Esophagus mucosa (tissue), 1 donor: Measurements from ENCODE around the gene GDF11. TPM values are rescaled to one million over a fixed set of nuclear protein-coding genes. Genes with fewer than 3 reads are reported as not detected.

Experiments
- ATAC-seq: fragments of 200-7000 bp; cut with Tn5 transposase; one replicate; pipeline ENCODE4 v1.9.1; 2020
- total RNA-seq: library from RNA; stranded (reverse); gene quantifications from one replicate; pipeline ENCODE4 v1.2.4, GENCODE V29; 2023
- donor health status: DM: yes; HTN: yes; CAD: no.

The GDF11 gene
- total RNA-seq, 1 donor from 2014 or later, result 1.2 TPM

DNA sequence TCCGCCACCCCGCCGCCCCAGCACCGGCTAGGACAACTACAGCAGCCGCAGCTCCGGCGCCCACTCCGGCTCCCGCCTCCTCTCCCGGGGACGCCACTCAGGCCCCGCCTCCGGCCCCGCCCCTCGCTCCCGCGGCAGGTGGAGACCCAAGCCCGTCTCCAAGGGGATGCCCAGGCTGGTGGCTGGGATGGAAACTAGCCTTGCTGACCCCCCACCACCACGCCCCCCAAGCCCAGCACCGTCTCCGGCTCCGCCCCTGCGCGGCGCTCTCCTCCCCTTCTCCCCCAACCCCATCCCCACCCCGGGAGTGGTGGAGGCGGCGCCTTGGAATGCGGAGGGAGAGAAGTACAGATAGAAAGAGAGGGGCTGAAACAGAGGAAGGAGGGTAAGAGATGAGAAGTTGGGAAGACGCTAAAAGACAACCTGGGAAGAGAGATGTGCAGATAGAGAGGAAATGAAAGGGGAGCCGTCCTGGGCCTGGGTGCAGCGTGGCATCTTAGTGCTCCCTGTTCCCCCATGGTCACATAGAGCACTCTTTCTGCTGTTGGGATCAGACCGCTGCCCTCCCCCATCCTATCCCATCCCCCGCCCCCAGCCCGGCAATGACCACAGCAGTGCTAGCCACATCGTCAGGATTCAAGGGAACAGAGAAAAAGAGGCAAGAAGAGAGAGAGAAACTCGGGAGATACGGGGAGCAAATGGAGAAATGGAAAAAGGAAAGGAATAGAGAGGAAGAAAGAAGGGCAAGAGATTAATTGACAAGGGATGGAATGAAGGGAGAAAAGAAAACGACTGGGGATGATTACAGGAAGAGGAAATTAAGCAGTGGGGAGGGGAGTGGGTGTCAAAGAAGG is 34.9 kb upstream of the GDF11 start, which contains the start of gene ITGA7:
TSS of gene ITGA7 (minus strand) at position 64 of the 854 bp plus-strand sequence. CDS start 222 bp downstream, outside the sequence.
- ATAC-seq, result peak; percentile 24

DNA sequence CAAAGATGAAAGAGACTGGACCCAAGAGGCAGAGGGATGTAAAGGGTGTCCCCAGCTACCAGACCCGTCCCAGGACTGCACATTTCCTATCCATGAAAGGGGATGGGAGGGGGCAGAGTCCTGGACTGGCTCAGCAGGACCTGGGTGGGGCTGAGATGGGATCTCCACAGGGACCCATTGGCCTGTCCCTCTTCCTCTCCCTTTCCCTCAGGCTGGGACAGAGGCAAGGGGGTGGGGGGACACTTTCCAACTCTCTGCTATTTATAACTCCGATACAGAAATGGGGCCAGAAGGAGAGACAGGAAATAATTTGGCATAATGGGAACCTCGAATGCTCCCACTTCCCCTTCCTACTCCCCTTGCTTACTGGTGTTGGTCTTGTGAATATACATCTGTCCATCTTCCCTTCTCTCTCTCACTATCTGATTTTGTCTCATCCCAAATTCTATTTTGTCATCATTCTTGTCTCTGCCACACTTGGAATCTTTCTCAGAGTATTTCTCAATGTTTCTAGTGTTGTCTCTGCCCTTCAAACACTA is 34.2 kb upstream of the GDF11 start:
- ATAC-seq, result no peak

DNA sequence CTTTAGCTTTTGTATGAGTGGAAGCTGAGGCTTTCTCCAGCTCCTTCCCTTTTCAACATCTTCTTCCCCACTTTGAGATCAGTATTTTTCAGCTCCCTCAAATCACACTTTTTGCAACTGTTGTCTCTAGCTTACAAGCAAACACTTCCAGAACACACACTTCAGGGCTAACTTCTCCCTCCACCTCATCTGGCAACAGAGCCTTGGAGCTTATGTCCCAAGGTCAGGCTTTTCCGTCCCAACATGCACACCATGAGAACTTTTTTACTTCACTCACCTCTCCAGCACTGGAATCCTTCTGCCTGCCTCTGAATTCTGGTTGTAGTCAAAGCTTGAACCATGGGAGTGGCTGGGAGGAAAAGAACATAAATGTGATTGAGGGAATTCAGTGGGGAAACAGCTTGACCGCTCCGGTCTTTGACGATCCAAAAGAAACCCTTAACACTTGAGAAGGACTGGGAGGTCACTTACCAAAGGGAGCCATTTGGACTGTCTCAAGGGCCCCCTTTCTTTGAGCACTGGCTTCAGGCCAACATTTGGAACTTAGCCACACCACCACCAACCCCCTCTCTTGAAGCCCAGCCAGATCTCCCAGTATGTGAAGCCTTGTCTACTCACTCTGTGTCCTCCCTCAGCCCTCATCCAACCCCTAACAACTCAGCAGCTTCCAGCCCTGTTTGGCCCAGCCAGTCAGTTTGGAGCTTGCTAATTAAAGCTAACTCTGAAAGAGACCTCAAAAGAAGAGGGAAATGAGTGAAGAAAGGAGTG is 31.0 kb upstream of the GDF11 start:
- no peak for ATAC-seq

DNA sequence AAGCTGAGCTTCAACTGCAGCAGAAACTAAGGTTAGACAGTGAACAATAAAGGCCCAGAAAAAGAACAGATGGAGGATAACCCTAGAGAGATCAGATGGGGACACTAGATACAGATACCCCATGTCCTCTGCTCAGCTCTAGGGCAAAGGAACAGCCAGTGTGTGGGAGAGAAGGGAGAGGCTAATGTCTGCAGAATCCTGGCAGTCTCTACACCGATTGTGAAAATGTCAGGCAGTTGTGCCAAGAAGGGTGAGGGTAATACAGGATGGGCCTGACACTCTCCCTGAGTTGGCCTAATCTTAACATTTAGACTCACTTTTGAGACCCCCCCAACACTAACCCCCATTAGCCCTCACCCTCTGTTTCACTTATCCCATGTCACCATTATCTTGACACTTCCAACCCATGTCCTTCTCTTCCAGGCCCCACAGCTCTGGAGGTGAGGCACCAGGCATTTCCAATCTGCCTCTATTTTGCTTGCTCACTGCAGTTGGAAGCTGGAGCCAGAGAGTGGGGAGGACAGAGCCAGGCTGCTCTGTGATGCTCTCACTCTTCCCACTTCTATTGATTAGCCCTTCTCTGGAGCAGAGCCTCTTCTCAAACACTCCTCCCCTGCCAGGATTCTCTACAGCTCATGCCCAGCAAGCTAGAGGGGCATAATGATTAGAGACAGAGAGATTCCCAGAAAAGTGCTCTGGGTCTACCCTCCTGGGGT is 30.1 kb upstream of the GDF11 start:
- no peak for ATAC-seq

DNA sequence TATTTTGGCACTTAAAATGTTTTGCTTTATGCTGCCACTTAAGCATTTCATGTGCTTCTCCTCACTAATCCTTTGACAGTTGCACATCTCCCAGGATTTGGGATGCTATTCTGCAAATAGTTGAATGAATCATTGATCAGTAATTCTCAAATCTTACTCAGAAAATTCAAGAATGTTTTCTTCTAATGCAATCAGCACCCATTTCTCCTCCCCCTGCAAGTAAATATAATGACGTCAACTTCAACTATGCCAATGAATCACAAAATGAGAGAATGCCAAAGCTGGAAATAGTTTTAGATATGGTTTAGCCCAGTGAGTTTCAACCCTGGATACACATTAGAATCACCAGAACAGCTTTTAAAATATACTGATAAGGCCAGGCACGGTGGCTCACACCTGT is 29.2 kb upstream of the GDF11 start:
- no peak for ATAC-seq

DNA sequence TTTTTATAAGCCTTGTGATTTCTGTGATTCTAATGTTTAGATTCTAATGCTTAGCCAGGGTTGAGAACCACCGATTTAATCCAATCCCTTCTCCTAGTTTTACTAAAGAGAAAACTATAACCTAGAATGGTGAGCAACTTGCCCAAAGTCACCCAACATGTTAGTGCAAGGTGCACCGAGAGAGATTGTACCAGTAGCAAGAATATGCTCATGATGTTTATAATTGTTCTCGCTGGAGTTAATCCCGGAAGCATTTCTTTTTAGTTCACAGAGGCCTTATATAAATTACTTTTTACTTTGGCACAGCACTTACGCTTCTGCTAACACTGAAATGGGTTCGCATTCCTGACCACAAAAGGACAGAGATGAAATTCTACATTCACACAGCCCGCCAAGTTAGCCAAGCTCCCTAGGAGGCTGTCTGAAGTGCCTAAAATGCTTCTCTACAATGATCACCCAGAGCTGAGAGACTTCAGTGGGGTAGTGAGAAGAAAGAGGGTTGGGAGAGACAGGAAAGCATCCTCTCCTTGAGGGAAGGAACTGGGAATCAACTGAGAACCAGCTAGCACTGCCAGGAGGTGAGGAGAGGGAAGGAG is 27.7 kb upstream of the GDF11 start:
- no peak for ATAC-seq

DNA sequence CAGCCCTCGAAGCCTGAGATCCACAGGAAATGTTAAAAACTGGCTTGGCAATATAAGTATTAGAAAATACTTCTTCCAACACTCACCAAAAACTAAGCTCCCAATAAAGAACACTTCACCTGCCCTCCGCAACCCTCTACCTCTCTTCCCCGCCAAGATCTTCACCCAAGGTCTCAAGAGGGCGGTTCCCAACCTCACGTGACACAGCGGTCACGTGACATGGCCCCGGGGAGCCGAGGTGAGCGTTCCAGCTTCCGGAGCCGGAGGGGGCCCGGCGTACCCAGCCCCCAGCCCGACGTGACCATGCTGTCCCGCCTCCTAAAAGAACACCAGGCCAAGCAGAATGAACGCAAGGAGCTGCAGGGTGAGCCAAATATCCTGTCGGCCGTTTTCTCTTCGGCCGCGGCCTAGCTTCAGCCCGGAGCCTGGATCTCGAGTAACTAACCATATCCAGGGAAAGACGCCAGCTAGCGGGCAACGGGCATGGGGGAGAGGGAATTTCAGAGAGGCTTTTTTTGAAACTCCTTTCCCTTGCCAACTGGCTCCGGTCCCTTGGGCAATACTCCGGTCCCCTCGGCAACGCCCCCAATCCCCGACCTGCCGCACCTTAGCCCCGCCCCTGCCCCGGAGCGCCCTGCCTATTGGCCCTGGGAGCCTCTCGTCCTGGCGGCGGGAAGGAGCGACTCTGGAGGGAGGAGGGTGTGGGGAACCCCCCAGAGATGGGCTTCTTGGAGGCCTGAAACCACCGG is 26.9 kb upstream of the GDF11 start, which contains the start of gene BLOC1S1:
TSS of gene BLOC1S1 (plus strand) at position 214 of the 749 bp plus-strand sequence. CDS start at position 220, 6 bp downstream.
- peak; percentile 77 for ATAC-seq

DNA sequence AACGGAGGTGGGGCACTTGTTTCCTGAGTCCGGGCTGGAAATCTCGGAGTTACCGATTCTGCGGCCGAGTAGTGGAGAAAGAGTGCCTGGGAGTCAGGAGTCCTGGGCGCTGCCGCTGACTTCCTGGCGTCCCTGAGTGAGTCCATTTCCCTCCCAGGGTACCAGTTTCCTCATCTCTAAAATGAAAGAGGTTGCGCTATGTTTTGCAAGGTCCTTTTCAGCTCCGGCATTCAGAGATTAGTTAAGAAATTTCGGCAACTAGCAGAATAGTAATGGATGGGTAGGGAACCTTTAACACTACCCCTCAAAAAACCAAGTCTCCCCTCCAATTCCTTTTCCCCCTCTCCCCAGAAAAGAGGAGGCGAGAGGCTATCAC is 26.4 kb upstream of the GDF11 start:
- ATAC-seq, result peak; percentile 2

DNA sequence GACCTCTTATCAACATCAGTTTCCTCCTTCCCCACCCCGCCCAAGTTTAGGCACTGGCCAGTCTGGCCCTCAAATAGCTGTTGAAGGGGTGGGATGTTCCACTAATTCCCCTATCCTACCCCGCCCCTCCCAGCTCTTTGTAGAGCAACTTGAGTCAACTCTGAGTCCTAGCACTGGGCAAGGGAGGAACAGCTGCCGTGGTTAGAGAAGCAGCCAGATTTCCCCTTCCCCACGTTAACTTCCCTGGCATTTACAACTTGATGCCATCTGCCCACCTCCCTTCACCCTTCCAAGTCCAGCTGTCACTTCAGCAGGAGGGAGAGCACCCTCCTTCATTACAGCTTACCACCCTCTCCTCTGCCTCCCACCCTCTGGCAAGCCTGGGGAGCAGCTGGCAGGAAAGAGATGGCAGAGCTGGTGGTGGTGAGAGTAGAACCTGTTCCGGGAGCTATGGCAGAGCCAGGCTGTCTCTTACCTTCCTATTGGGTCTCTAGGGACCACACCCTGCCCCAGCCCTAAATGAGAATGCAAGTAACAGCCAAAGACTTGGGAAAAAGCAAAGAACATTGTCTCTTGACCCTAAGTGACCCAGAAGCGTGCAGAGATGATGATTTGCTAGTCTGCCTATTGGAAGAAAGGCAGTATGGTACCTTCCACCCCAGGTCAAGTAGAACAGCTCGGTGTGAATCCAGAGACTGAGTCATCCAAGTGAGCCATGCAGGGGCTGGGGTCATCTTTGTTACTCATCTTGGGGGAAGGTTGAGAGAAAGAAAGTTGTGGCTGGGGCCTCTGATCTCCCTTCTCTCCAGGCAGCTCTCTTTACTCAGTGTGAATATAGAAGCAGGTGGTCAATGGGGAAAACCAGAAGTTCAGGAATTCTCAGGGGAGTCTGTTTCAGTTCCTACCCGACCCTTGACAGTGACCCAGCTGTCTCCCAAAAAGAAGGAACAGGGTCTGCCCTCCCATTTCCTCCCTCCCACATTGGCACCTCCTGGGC is 25.6 kb upstream of the GDF11 start:
- peak; percentile 60 for ATAC-seq

DNA sequence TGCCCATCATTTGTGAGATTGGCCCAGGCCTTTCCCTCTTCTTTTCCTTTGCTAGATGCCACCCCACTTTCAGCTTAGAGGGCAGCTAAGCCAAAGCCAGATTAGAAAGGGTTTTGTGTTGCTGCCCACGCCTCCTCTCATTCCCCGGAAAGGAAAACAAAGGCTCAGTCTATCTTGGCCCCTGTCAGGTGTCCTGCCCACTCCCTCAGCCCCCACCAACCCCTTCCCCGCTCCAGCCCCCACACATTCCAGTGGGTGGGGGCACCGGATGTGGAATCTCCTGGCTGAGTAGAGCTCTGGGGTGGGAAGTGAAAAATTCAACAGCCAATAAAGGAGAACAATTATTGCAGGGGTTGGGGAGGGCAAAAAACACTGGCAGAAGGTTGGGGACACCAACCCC is 24.9 kb upstream of the GDF11 start:
- ATAC-seq, result no peak

DNA sequence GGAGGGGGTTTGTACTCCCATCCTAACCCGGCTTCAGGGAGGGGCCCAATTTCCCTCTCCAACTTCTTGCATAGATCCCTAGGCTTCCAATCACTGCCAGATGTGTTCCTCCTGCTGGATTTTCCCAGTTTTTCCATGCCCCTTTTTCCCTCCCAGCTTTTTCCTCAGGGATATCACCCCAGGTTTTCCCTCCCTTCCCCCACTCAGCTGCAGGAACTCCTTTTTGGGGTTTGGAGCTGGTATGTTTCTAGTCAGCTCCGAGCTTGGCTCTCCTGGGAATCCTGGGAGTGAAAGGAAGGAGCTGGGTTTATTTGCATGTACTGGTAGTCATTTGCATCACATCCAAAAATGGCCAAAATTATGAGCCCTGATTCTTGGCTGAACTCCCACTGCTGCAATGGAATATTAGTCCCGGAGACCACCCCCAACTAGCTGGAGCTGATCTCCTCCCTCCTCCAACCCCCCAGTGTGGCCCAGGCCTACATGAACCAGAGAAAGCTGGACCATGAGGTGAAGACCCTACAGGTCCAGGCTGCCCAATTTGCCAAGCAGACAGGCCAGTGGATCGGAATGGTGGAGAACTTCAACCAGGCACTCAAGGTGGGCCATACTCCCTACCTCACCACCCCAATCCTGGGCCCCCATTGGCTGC is 24.2 kb upstream of the GDF11 start:
- ATAC-seq, result no peak

DNA sequence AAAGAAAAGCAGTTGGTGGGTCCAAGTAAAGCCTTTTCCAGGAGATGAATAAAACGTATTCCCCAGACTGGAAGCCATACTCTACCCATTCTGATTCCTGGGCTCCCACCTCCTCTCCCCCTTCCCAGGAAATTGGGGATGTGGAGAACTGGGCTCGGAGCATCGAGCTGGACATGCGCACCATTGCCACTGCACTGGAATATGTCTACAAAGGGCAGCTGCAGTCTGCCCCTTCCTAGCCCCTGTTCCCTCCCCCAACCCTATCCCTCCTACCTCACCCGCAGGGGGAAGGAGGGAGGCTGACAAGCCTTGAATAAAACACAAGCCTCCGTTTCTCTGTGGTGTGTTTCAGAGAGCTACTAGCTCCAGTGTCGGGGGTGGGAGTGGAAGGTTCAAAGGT is 23.6 kb upstream of the GDF11 start:
- no peak for ATAC-seq

DNA sequence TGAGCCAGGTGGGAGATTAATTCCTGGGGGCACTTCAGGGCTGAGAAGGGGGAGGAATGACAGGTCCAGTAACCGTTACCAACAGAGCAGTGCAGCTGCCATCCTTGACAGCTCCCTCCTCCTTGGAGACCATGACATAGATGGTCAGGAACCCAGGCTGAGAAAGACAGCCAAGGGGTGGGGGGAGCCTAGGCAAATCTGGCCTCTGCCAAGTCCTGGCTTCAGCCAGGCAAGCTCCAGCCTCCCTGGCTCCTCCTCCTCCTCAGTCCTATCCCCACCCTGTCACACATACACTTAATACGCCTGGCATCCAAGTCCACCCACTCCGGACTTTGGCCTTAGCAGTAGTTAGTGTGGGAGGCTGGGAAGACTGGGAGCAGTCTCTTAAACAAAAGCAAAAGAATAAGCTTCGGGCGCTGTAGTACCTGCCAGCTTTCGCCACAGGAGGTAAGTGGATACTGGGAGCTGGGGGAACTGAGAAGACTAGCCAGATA is 22.8 kb upstream of the GDF11 start, which contains the start of gene RDH5:
TSS of gene RDH5 (plus strand) at position 323 of the 494 bp plus-strand sequence. CDS start 792 bp downstream, outside the sequence.
- no peak for ATAC-seq

DNA sequence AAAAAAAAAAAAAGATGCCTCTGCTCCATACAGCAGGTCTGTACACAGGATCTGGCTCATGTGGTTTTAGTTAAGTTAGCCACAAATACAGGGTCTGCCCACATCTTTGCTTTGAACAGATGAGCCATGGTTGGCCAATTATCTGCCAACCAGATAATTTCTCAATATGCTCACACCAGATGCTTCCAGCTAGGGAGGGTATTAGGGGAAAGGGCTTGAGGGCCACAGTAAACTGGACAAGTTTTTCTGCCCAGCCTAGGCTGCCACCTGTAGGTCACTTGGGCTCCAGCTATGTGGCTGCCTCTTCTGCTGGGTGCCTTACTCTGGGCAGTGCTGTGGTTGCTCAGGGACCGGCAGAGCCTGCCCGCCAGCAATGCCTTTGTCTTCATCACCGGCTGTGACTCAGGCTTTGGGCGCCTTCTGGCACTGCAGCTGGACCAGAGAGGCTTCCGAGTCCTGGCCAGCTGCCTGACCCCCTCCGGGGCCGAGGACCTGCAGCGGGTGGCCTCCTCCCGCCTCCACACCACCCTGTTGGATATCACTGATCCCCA is 22.0 kb upstream of the GDF11 start:
- ATAC-seq, result peak; percentile 68

DNA sequence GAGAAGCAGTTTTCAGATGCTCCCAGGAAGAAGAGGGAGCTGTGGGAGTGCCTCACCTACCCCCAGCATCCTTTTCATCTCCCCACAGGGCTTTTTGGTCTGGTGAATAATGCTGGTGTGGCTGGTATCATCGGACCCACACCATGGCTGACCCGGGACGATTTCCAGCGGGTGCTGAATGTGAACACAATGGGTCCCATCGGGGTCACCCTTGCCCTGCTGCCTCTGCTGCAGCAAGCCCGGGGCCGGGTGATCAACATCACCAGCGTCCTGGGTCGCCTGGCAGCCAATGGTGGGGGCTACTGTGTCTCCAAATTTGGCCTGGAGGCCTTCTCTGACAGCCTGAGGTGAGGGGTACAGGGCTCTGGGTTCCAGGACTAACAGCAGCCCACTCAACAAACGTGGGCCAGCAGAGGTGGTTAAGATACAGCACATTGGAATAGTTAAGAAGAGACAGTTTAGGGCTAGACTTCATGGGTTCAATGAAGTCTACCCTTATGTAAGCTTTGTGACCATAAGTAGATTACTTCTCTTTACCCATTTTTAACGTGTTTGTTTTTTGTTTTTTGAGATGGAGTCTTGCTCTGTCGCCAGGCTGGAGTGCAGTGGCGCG is 21.2 kb upstream of the GDF11 start:
- no peak for ATAC-seq

DNA sequence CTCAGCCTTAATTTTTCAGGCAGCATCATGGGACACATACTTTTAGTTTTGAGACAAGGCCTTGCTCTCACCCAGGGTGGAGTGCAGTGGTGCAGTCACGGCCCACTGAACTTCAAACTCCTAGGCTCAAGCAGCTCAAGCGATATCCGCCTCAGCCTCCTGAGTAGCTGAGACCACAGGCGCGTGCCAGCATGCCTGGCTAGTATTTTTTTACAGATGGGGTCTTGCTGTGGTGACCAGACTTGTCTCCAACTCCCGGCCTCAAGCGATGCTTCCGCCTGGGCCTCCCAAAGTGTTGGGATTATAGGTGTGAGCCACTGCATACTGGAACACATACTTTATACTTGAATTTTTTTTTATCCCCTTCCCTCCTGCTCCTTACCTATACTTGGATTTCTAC is 20.0 kb upstream of the GDF11 start:
- no peak for ATAC-seq

DNA sequence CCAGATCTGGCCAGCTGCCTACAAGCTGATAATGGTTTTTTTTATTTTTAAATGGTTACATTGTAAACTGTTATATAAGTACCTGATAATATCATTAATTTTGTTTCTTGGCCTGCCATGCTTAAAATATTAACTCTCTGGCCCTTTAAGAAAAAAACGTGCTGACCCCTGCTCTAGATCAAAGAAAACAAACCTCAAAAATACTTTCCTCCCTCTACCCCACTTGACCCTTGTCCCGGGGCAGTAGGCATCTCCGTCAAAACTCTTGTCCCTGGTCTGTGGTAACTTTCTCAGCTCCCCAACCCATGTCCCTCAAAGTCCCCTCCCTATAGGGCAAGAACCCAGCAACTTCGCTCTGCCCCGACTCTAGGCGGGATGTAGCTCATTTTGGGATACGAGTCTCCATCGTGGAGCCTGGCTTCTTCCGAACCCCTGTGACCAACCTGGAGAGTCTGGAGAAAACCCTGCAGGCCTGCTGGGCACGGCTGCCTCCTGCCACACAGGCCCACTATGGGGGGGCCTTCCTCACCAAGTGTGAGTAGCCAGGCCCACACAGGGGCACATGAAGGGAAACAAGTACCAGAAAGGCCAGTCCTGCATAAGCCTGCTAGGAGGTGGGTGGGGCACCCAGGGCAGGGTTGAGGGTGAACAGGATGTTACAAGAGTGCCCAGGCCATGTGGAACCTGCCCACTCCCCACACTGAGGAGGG is 19.3 kb upstream of the GDF11 start:
- no peak for ATAC-seq
